ENCODE data around the gene ROR1.

The ROR1 gene

DNA sequence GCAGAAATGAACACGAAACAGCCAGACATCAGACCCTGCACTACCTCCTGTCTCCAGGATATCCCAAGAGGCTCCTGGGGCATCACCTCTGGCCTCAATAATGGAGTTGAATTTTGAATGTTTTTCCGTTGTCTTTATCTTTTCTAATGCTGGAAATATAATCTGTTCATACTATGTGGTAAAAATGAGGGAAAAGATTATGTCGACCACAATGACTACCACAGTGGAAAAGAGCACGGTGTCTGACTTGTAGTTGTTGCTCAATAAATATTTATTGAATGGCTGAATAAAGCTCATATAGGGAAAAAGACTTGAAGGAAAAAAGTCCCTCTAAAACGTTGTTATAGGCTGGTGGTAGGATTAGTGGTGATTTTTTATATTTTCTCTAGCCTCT lies 44.6 kb upstream of the ROR1 start:
- Histone ChIP-seq H3K79me2 (ENCODE audit: low read length) (no peaks in the 10 kb centered on the region), H3K9ac (ENCODE audit: low read length) (no peak overlapping the region), H3K9me2 (replicated peaks; ENCODE audit: insufficient read depth, low read length) (no peaks in the 10 kb centered on the region), H3K27me3 (replicated peaks; ENCODE audit: insufficient read depth, low read length) (no peaks in the 10 kb centered on the region), H3K27ac (ENCODE audit: low read length) (no peak overlapping the region), H2AFZ (ENCODE audit: low read length) (no peak overlapping the region), H3F3A (ENCODE audit: insufficient read depth, low read length) (no peaks in the 10 kb centered on the region), H4K20me1 (ENCODE audit: insufficient read depth, low read length) (no peaks in the 10 kb centered on the region), H3K36me3 (replicated peaks; ENCODE audit: insufficient read depth, low read length) (no peaks in the 10 kb centered on the region), H3K4me3 (ENCODE audit: low read length) (no peak overlapping the region), H3K9me3 (replicated peaks; ENCODE audit: insufficient read depth, low read length) (no peaks in the 10 kb centered on the region), H3K4me1 (ENCODE audit: low read length) (no peaks in the 10 kb centered on the region), H3K4me2 (ENCODE audit: low read depth, low read length) (no peak overlapping the region)
- DNase-seq: no peak
- TF ChIP-seq EZH2phosphoT487 (IDR thresholded peaks at IDR 0.05; ENCODE audit: low read length) (no peak), EZH2 (optimal IDR thresholded peaks at IDR 0.05; ENCODE audit: low read depth, low read length) (no peak)
- TF ChIP-seq, protein P1, sequence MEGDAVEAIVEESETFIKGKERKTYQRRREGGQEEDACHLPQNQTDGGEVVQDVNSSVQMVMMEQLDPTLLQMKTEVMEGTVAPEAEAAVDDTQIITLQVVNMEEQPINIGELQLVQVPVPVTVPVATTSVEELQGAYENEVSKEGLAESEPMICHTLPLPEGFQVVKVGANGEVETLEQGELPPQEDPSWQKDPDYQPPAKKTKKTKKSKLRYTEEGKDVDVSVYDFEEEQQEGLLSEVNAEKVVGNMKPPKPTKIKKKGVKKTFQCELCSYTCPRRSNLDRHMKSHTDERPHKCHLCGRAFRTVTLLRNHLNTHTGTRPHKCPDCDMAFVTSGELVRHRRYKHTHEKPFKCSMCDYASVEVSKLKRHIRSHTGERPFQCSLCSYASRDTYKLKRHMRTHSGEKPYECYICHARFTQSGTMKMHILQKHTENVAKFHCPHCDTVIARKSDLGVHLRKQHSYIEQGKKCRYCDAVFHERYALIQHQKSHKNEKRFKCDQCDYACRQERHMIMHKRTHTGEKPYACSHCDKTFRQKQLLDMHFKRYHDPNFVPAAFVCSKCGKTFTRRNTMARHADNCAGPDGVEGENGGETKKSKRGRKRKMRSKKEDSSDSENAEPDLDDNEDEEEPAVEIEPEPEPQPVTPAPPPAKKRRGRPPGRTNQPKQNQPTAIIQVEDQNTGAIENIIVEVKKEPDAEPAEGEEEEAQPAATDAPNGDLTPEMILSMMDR (IDR thresholded peaks at IDR 0.05; ENCODE audit: low read length): no peak

- no peak for DNase-seq
- Histone ChIP-seq H3K4me1 (ENCODE audit: low read length) (no peaks in the 10 kb centered on the region), H3K9me2 (replicated peaks; ENCODE audit: insufficient read depth, low read length) (no peaks in the 10 kb centered on the region), H3K9ac (ENCODE audit: low read length) (no peak overlapping the region), H3K79me2 (ENCODE audit: low read length) (no peaks in the 10 kb centered on the region), H3K9me3 (replicated peaks; ENCODE audit: insufficient read depth, low read length) (no peaks in the 10 kb centered on the region), H3K4me3 (ENCODE audit: low read length) (no peak overlapping the region), H3K27me3 (replicated peaks; ENCODE audit: insufficient read depth, low read length) (no peaks in the 10 kb centered on the region), H3K27ac (ENCODE audit: low read length) (no peak overlapping the region; the same call in 1 of the 2 replicates), H3K4me2 (ENCODE audit: low read depth, low read length) (no peak overlapping the region), H3F3A (ENCODE audit: insufficient read depth, low read length) (no peaks in the 10 kb centered on the region), H3K36me3 (replicated peaks; ENCODE audit: insufficient read depth, low read length) (no peaks in the 10 kb centered on the region), H4K20me1 (ENCODE audit: insufficient read depth, low read length) (no peaks in the 10 kb centered on the region), H2AFZ (ENCODE audit: low read length) (no peak overlapping the region)
- TF ChIP-seq, protein P1 (IDR thresholded peaks at IDR 0.05; ENCODE audit: low read length): no peak
- TF ChIP-seq EZH2phosphoT487 (IDR thresholded peaks at IDR 0.05; ENCODE audit: low read length): no peak
- no peak for TF ChIP-seq EZH2 (optimal IDR thresholded peaks at IDR 0.05; ENCODE audit: low read depth, low read length)
These were observed 43.6 kb upstream of the ROR1 start for GRCh38 chr1:63730211-63730610.

GRCh38 chr1:63731117-63732043 lies 42.4 kb upstream of the ROR1 start:
- H3K9ac ChIP-seq (ENCODE audit: low read length): no peak overlapping the region
- DNase-seq: no peak
- no peaks in the 10 kb centered on the region for H3K36me3 ChIP-seq (replicated peaks; ENCODE audit: insufficient read depth, low read length)
- no peaks in the 10 kb centered on the region for H3K4me1 ChIP-seq (ENCODE audit: low read length)
- no peaks in the 10 kb centered on the region for H3K79me2 ChIP-seq (ENCODE audit: low read length)
- no peak overlapping the region for H3K4me2 ChIP-seq (ENCODE audit: low read depth, low read length)
- H3K4me3 ChIP-seq (ENCODE audit: low read length): no peak overlapping the region
- H3K9me2 ChIP-seq (replicated peaks; ENCODE audit: insufficient read depth, low read length): no peaks in the 10 kb centered on the region
- H4K20me1 ChIP-seq (ENCODE audit: insufficient read depth, low read length): no peaks in the 10 kb centered on the region
- H3K27me3 ChIP-seq (replicated peaks; ENCODE audit: insufficient read depth, low read length): no peaks in the 10 kb centered on the region
- no peak overlapping the region for H2AFZ ChIP-seq (ENCODE audit: low read length)
- no peaks in the 10 kb centered on the region for H3K9me3 ChIP-seq (replicated peaks; ENCODE audit: insufficient read depth, low read length)
- no peak overlapping the region for H3K27ac ChIP-seq (ENCODE audit: low read length)
- no peaks in the 10 kb centered on the region for H3F3A ChIP-seq (ENCODE audit: insufficient read depth, low read length)
- TF ChIP-seq, protein P1 (IDR thresholded peaks at IDR 0.05; ENCODE audit: low read length): no peak
- no peak for TF ChIP-seq EZH2 (optimal IDR thresholded peaks at IDR 0.05; ENCODE audit: low read depth, low read length)
- TF ChIP-seq EZH2phosphoT487 (IDR thresholded peaks at IDR 0.05; ENCODE audit: low read length): no peak
